ENCODE measurements around the gene MCC.
A peak's percentile ranks its signal among the peaks of the same experiment; 100 is the strongest.

DNA sequence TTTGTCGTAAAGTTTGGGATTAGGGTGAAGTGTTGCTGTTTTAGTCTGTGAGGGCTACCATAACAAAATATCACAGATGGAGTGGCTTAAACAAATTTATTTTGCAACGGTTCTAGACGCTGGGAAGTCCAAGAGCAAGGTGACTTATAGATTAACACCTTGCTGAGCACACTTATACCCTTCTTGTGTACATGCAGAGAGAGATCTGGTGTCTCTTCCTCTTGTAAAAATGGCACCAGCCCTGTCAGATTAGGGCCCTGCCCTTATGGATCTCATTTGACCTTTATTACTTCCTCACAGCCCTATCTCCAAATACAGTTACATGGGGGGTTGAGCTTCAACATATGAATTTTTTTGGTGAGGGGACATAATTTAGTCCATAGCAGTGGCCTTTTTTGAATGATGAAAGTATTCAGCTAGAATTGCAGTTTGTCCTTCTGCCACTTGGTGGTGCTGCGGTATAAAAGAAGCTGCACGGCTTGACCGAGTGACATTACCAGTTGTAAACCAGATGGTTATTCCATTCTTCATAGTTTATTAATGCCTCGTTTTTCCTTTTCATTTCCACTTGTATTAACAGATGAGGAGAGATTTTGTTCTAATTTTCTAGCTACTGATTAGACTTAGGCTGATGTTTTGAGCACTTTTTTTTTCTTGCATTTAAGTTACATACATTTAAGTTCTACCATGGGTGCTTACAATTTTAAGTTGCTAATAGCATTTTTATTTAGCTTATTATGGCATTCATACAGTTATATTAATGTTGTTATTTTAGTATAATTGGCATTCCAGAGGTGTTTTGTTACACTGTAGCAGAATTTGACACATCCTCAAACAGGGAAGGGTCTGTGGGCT, 492.3 kb downstream of the MCC start:
- TF ChIP-seq, protein P1, sequence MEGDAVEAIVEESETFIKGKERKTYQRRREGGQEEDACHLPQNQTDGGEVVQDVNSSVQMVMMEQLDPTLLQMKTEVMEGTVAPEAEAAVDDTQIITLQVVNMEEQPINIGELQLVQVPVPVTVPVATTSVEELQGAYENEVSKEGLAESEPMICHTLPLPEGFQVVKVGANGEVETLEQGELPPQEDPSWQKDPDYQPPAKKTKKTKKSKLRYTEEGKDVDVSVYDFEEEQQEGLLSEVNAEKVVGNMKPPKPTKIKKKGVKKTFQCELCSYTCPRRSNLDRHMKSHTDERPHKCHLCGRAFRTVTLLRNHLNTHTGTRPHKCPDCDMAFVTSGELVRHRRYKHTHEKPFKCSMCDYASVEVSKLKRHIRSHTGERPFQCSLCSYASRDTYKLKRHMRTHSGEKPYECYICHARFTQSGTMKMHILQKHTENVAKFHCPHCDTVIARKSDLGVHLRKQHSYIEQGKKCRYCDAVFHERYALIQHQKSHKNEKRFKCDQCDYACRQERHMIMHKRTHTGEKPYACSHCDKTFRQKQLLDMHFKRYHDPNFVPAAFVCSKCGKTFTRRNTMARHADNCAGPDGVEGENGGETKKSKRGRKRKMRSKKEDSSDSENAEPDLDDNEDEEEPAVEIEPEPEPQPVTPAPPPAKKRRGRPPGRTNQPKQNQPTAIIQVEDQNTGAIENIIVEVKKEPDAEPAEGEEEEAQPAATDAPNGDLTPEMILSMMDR (IDR thresholded peaks at IDR 0.05) = peak; percentile 82
- TF ChIP-seq KAT7 (CRISPR knock-in tag; IDR thresholded peaks at IDR 0.05; ENCODE audit: borderline replicate concordance) = no peak
- TF ChIP-seq GTF2I (CRISPR knock-in tag; conservative IDR thresholded peaks at IDR 0.05) = no peak
- TF ChIP-seq ZNF138 (CRISPR knock-in tag; conservative IDR thresholded peaks at IDR 0.05) = no peak
